Trophoblast cell (in vitro differentiated cells and primary cell): Measurements from ENCODE around the gene GCM1.

Source experiments
- DNase-seq, 2 donors: peaks; one replicate each; pipeline ENCODE4 v3.0.0-alpha.2; 2016
- H2AFZ ChIP-seq: 2 replicates; pipeline ENCODE4 v1.6.1; 2013; ENCODE audit warnings: low read length, moderate library complexity, mild to moderate bottlenecking; ENCODE audit not compliant: insufficient read depth, poor library complexity
- H2AK5ac ChIP-seq: 2 replicates; pipeline ENCODE4 v1.6.1; 2013; ENCODE audit warnings: mild to moderate bottlenecking, low read length
- H2BK120ac ChIP-seq: 2 replicates; pipeline ENCODE4 v1.6.1; 2013; ENCODE audit warnings: low read length, mild to moderate bottlenecking, moderate library complexity; ENCODE audit not compliant: insufficient read depth, poor library complexity
- H2BK12ac ChIP-seq: 2 replicates; pipeline ENCODE4 v1.6.1; 2013; ENCODE audit warnings: mild to moderate bottlenecking, low read length, moderate library complexity
- H2BK5ac ChIP-seq: 2 replicates; pipeline ENCODE4 v1.6.1; 2013; ENCODE audit warnings: low read length, low read depth, moderate library complexity, mild to moderate bottlenecking; ENCODE audit not compliant: poor library complexity
- H3K14ac ChIP-seq: 2 replicates; pipeline ENCODE4 v1.6.1; 2013; ENCODE audit warnings: mild to moderate bottlenecking, low read length
- H3K18ac ChIP-seq: 2 replicates; pipeline ENCODE4 v1.6.1; 2013; ENCODE audit warnings: mild to moderate bottlenecking, low read length
- H3K23ac ChIP-seq: 2 replicates; pipeline ENCODE4 v1.6.1; 2013; ENCODE audit warnings: low read length
- H3K27ac ChIP-seq: 2 replicates; pipeline ENCODE4 v1.5.1; 2013; ENCODE audit warnings: low read depth, mild to moderate bottlenecking, inconsistent platforms, low read length, moderate library complexity
- H3K27me3 ChIP-seq: 2 replicates; pipeline ENCODE4 v1.6.1; 2013; ENCODE audit warnings: inconsistent platforms, mild to moderate bottlenecking, low read length, moderate library complexity; ENCODE audit not compliant: insufficient read depth
- H3K36me3 ChIP-seq, 2 experiments: 1 replicate in 1 of 2; 2 replicates in 1 of 2; pipeline ENCODE4 v1.6.1; 2013; ENCODE audit warnings: low read length in 2 of 2, mild to moderate bottlenecking in 2 of 2, moderate library complexity in 1 of 2; ENCODE audit not compliant: insufficient read depth in 2 of 2, control insufficient read depth in 1 of 2
- H3K4ac ChIP-seq: 2 replicates; pipeline ENCODE4 v1.6.1; 2013; ENCODE audit warnings: low read depth, mild to moderate bottlenecking, low read length, moderate library complexity
- H3K4me1 ChIP-seq, 2 experiments: 1 replicate in 1 of 2; 2 replicates in 1 of 2; pipeline ENCODE4 v1.6.1; 2013; ENCODE audit warnings: low read length in 2 of 2, mild to moderate bottlenecking in 2 of 2, moderate library complexity in 1 of 2; ENCODE audit not compliant: insufficient read depth in 2 of 2, control insufficient read depth in 1 of 2
- H3K4me2 ChIP-seq: 2 replicates; pipeline ENCODE4 v1.6.1; 2013; ENCODE audit warnings: inconsistent platforms, mild to moderate bottlenecking, low read length, moderate library complexity
- H3K4me3 ChIP-seq: 2 replicates; pipeline ENCODE4 v1.5.1; 2013; ENCODE audit warnings: mild to moderate bottlenecking, low read depth, low read length, inconsistent platforms
- H3K79me1 ChIP-seq: one replicate; pipeline ENCODE4 v1.6.1; 2013; ENCODE audit warnings: low read length
- H3K79me2 ChIP-seq: 2 replicates; pipeline ENCODE4 v1.6.1; 2013; ENCODE audit warnings: low read length, mild to moderate bottlenecking; ENCODE audit not compliant: control insufficient read depth, insufficient read depth, poor library complexity
- H3K9ac ChIP-seq: 2 replicates; pipeline ENCODE4 v1.6.1; 2013; ENCODE audit warnings: mild to moderate bottlenecking, low read length
- H3K9me3 ChIP-seq: 2 replicates; pipeline ENCODE4 v1.6.1; 2013; ENCODE audit warnings: low read depth, mild to moderate bottlenecking, control low read depth, inconsistent platforms, low read length; ENCODE audit not compliant: insufficient read depth
- H4K12ac ChIP-seq: 2 replicates; pipeline ENCODE4 v1.6.1; 2013; ENCODE audit warnings: low read depth, mild to moderate bottlenecking, low read length, moderate library complexity
- H4K8ac ChIP-seq: 2 replicates; pipeline ENCODE4 v1.6.1; 2013; ENCODE audit warnings: low read depth, mild to moderate bottlenecking, low read length, moderate library complexity
- H4K91ac ChIP-seq: one replicate; pipeline ENCODE4 v1.6.1; 2013; ENCODE audit warnings: low read depth, mild to moderate bottlenecking, low read length, moderate library complexity
- WGBS: extraction: QIAGEN DNeasy Blood & Tissue Kit; methylation state at CpG from one replicate; pipeline ENCODE4 v1.1.7; 2013; ENCODE audit warnings: missing lambda C conversion rate; ENCODE audit not compliant: insufficient read length, insufficient coverage; ENCODE audit errors: extremely low coverage; 5-methylcytosine and 5-hydroxymethylcytosine counted together

Gene GCM1

DNA sequence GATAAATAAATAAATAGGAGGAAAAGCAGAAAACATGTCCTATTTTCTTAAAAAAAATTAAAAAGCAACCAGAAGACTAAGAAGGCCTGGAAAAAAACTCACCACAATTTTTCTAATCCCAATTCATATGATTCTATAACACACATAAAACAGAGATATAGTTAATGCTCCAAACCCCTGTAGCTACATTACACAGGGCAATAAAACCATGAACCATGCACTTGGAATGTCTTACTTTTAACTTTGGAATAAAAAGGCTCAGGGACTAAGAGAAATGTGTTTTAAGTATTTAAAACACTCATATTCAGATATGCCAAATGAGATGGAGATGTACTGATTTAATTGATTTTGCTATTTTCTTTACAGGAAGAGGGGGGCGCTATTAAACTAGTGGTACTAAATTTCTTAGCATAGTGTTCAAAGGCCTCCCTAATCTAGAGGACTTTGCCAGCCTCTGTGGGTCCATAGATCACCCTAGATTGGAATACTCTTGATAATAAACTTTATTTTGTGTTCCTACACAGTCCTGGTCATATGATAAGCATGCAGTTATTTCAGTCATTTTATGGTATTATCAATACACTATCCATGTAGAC is 30.3 kb upstream of the GCM1 start:
- Histone ChIP-seq H3K9ac (no peak overlapping the region), H3K4me2 (no peak overlapping the region), H2AFZ (no peak overlapping the region), H3K4me1 (no peaks in the 10 kb centered on the region), H3K79me2 (no peaks in the 10 kb centered on the region), H2BK120ac (no peak overlapping the region), H2BK12ac (no peak overlapping the region), H4K91ac (no peak overlapping the region), H3K4me3 (no peak overlapping the region), H3K79me1 (no peaks in the 10 kb centered on the region), H3K27ac (no peak overlapping the region), H4K12ac (no peak overlapping the region), H2BK5ac (no peak overlapping the region), H3K23ac (no peak overlapping the region), H3K4ac (no peak overlapping the region), H3K36me3 (no peaks in the 10 kb centered on the region), H3K18ac (no peak overlapping the region), H4K8ac (no peak overlapping the region), H3K14ac (no peak overlapping the region), H3K9me3 (peaks cover 1% of the 10 kb centered on the region), H2AK5ac (no peak overlapping the region), H3K27me3 (no peaks in the 10 kb centered on the region)
- no peak for DNase-seq
- WGBS: no CpG with 5 or more reads among the region's 1 CpG

DNA sequence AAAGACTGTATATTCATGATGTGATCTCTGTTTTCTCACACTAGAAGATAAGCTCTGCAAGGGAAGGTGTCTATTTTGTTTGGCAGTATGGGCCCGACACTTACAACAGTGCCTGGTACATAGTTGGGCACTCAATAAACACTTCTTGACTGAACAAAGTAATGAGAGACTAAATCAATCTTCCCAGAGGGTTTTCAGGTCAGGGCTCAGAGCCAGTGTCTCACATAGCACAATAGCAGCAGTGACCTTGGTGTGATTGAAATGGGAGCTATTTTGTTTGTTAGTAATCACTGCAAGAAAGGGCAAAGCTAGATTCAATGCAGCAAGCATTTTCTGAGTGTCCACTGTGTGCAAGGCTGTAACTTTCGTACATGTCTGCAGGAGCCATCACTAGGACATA is 26.4 kb upstream of the GCM1 start:
- no CpG with 5 or more reads among the region's 2 CpGs for WGBS
- no peaks in the 10 kb centered on the region for H3K79me1 ChIP-seq
- peaks cover 1% of the 10 kb centered on the region for H3K9me3 ChIP-seq
- H3K4me2 ChIP-seq: no peak overlapping the region
- no peak overlapping the region for H2BK5ac ChIP-seq
- H3K23ac ChIP-seq: no peak overlapping the region
- H3K4ac ChIP-seq: no peak overlapping the region
- no peak overlapping the region for H2AFZ ChIP-seq
- no peak overlapping the region for H4K8ac ChIP-seq
- no peak overlapping the region for H4K91ac ChIP-seq
- H3K27me3 ChIP-seq: no peaks in the 10 kb centered on the region
- H2BK120ac ChIP-seq: no peak overlapping the region
- no peak overlapping the region for H3K14ac ChIP-seq
- no peak for DNase-seq
- H3K4me1 ChIP-seq: no peaks in the 10 kb centered on the region
- H3K18ac ChIP-seq: no peak overlapping the region
- H3K36me3 ChIP-seq: no peaks in the 10 kb centered on the region
- no peak overlapping the region for H2BK12ac ChIP-seq
- no peak overlapping the region for H4K12ac ChIP-seq
- H2AK5ac ChIP-seq: no peak overlapping the region
- H3K9ac ChIP-seq: no peak overlapping the region
- no peak overlapping the region for H3K4me3 ChIP-seq
- no peak overlapping the region for H3K27ac ChIP-seq
- H3K79me2 ChIP-seq: no peaks in the 10 kb centered on the region

DNA sequence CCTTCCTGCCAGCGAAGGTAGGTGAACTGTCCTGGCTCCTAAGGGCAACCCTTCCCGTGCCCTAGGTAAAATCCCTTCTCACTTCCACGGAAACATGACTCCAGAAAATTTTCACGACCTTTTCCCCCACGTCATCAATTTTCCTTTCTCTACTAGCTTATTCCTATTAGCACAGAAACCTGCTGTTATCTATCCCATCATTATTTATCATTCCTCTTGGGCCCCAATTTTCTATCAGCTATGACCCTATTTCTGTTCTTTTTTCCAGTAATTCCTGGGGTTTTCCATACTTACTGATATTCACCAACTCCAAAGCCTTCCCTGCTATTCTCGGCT is 23.8 kb upstream of the GCM1 start:
- H3K18ac ChIP-seq: no peak overlapping the region
- H2AK5ac ChIP-seq: no peak overlapping the region
- no peak overlapping the region for H4K91ac ChIP-seq
- no peak overlapping the region for H3K4me3 ChIP-seq
- no peak overlapping the region for H3K9ac ChIP-seq
- no peak overlapping the region for H2BK12ac ChIP-seq
- H3K14ac ChIP-seq: no peak overlapping the region
- peaks cover 0 to 3% of the 10 kb centered on the region in 2 experiments for H3K4me1 ChIP-seq
- H2BK120ac ChIP-seq: no peak overlapping the region
- no peak overlapping the region for H2AFZ ChIP-seq
- H3K79me1 ChIP-seq: peaks cover 3% of the 10 kb centered on the region
- no peak overlapping the region for H3K27ac ChIP-seq
- H4K12ac ChIP-seq: no peak overlapping the region
- no peak overlapping the region for H4K8ac ChIP-seq
- H3K4ac ChIP-seq: no peak overlapping the region
- no peak overlapping the region for H2BK5ac ChIP-seq
- no peaks in the 10 kb centered on the region for H3K27me3 ChIP-seq
- H3K79me2 ChIP-seq: no peaks in the 10 kb centered on the region
- H3K23ac ChIP-seq: no peak overlapping the region
- H3K9me3 ChIP-seq: peaks cover 1% of the 10 kb centered on the region
- no peaks in the 10 kb centered on the region for H3K36me3 ChIP-seq
- H3K4me2 ChIP-seq: no peak overlapping the region
- no peak for DNase-seq
- WGBS: 100% methylated on average over 3 of the region's 6 CpGs

DNA sequence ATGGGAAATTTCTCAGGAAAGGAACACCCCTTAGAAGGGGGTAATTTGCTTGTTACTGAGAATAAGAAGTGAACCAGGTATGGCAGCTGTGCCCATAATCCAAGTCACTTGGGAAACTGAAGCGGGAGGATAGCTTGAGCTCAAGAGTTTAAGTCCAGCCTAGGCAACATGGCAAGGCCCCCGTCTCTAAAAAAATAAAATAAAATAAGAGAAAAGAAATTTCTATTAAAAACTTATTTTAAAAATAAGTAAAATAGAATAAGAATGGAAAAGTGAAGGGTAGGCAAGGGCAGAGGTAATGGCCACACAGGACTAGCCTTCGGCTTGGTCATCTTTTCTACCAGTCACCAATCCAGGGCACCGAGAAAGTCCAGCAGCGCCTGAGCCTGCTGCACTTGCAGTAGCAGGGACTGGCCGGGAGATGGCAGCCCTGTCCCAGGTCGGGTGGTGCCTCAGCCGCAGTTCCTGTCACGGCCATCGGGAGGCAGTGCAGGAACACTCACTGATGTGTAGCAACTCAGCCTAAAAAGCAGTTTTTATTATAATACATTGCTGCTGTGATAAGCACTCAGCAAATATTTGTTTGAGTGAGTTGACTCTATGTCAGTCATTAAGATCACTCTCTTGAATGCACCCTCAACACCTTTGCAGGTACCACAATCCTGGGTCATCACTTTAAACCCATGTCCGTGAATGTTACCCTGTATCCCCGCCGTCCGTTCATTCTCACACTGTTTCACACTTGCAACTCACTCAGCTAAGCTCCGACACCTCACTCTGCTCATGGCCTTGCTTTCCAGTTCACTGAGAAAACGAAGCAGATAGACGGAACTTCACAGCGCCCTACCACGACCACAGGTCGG is 23.2 kb upstream of the GCM1 start:
- no peak overlapping the region for H4K91ac ChIP-seq
- no peak overlapping the region for H4K8ac ChIP-seq
- H3K36me3 ChIP-seq: no peaks in the 10 kb centered on the region
- no peak overlapping the region for H2AFZ ChIP-seq
- H3K9me3 ChIP-seq: peaks cover 1% of the 10 kb centered on the region
- H3K23ac ChIP-seq: no peak overlapping the region
- H3K79me1 ChIP-seq: peaks cover 3% of the 10 kb centered on the region
- H2BK120ac ChIP-seq: no peak overlapping the region
- no peak overlapping the region for H3K18ac ChIP-seq
- H2BK12ac ChIP-seq: no peak overlapping the region
- H4K12ac ChIP-seq: no peak overlapping the region
- no peak overlapping the region for H3K14ac ChIP-seq
- no peak overlapping the region for H2BK5ac ChIP-seq
- no peak overlapping the region for H3K4ac ChIP-seq
- no peaks in the 10 kb centered on the region for H3K79me2 ChIP-seq
- H3K27ac ChIP-seq: no peak overlapping the region
- no peak overlapping the region for H3K9ac ChIP-seq
- no peak overlapping the region for H3K4me2 ChIP-seq
- WGBS: no CpG with 5 or more reads among the region's 20 CpGs
- no peaks in the 10 kb centered on the region for H3K27me3 ChIP-seq
- H3K4me1 ChIP-seq: peaks cover 0 to 3% of the 10 kb centered on the region in 2 experiments
- no peak overlapping the region for H3K4me3 ChIP-seq
- H2AK5ac ChIP-seq: no peak overlapping the region
- peak; percentile 85 to 93 for DNase-seq
